ENCODE results near the gene IL17RE.
"Not testable (repeated sequence)": the region's sequence is repeated elsewhere in the genome, so short reads cannot be mapped to it uniquely, and the experiment has no call there.

The IL17RE gene

GRCh38 chr3:9933561-9934234, 31.1 kb downstream of the IL17RE start, which contains the start of gene CRELD1:
CRELD1 (plus strand) TSS chr3:9933834; CDS start chr3:9934439, 605 bp downstream.
- no peak for FAIRE-seq
- peak; percentile 82 for DNase-seq (ENCODE audit: low spot score)

GRCh38 chr3:9934235-9934621, 31.6 kb downstream of the IL17RE start:
- FAIRE-seq, result no peak
- DNase-seq (ENCODE audit: low spot score), result no peak

GRCh38 chr3:9934993-9935392, 32.3 kb downstream of the IL17RE start:
- FAIRE-seq, result no peak
- no peak for DNase-seq (ENCODE audit: low spot score)

- DNase-seq (ENCODE audit: low spot score) (no peak), FAIRE-seq (no peak)
Measured at GRCh38 chr3:9935966-9936510, 33.4 kb downstream of the IL17RE start.

- FAIRE-seq (no peak), DNase-seq (ENCODE audit: low spot score) (no peak)
Measured at GRCh38 chr3:9937486-9938238, 35.0 kb downstream of the IL17RE start.

- no peak for FAIRE-seq
- DNase-seq (ENCODE audit: low spot score), result no peak
Measured at GRCh38 chr3:9938966-9939365, 36.3 kb downstream of the IL17RE start.

- not testable (repeated sequence) for DNase-seq (ENCODE audit: low spot score); FAIRE-seq
Measured at GRCh38 chr3:9939906-9940305, 37.3 kb downstream of the IL17RE start.

GRCh38 chr3:9940746-9941145, 38.1 kb downstream of the IL17RE start:
- DNase-seq (ENCODE audit: low spot score) (no peak), FAIRE-seq (no peak)

- FAIRE-seq (no peak), DNase-seq (ENCODE audit: low spot score) (no peak)
Measured at GRCh38 chr3:9942164-9942563, 39.5 kb downstream of the IL17RE start.

- no peak for FAIRE-seq
- DNase-seq (ENCODE audit: low spot score), result no peak
Measured at GRCh38 chr3:9942934-9943690, 40.5 kb downstream of the IL17RE start.

- DNase-seq (ENCODE audit: low spot score), result no peak
- no peak for FAIRE-seq
Measured at GRCh38 chr3:9944271-9944670, 41.6 kb downstream of the IL17RE start.

GRCh38 chr3:9945358-9945757, 42.7 kb downstream of the IL17RE start:
- FAIRE-seq (no peak), DNase-seq (ENCODE audit: low spot score) (no peak)

- peak; percentile 47 for DNase-seq (ENCODE audit: low spot score)
- FAIRE-seq, result no peak
Measured at GRCh38 chr3:9946112-9947024, 43.7 kb downstream of the IL17RE start.

GRCh38 chr3:9947025-9947995, 44.7 kb downstream of the IL17RE start:
- DNase-seq (ENCODE audit: low spot score) (peak; percentile 10), FAIRE-seq (no peak)

GRCh38 chr3:9948586-9948985, 45.9 kb downstream of the IL17RE start:
- FAIRE-seq (no peak), DNase-seq (ENCODE audit: low spot score) (no peak)

- DNase-seq (ENCODE audit: low spot score) (no peak), FAIRE-seq (no peak)
Measured at GRCh38 chr3:9949115-9949514, 46.5 kb downstream of the IL17RE start.

GRCh38 chr3:9949626-9950025, 47.0 kb downstream of the IL17RE start:
- no peak for FAIRE-seq
- DNase-seq (ENCODE audit: low spot score), result no peak

GRCh38 chr3:9951126-9951525, 48.5 kb downstream of the IL17RE start:
- FAIRE-seq, result no peak
- no peak for DNase-seq (ENCODE audit: low spot score)

- DNase-seq (ENCODE audit: low spot score) (no peak), FAIRE-seq (no peak)
Measured at GRCh38 chr3:9951598-9951961, 48.9 kb downstream of the IL17RE start.

Measured in RCC 7860 (cell line).